Prostate gland (tissue), 2 donors: ENCODE measurements around the gene WWP2. TPM values are rescaled to one million over a fixed set of nuclear protein-coding genes. Genes with fewer than 3 reads are reported as not detected.

Source experiments
- DNase-seq: peaks from one replicate; pipeline ENCODE4 v3.0.0-alpha.2; 2019; ENCODE audit warnings: low spot score
- H3K27ac ChIP-seq, 2 donors: fragments of 200-600 bp; sonication (generic); 2 replicates each; pipeline ENCODE4 v1.5.1; 2017 to 2019
- H3K27me3 ChIP-seq: fragments of 200-600 bp; sonication (generic); replicated peaks from 2 replicates; pipeline ENCODE4 v1.5.1; 2019; ENCODE audit not compliant: insufficient read depth
- H3K36me3 ChIP-seq, 2 donors: fragments of 200-600 bp; sonication (generic); 1 replicate in 1 of 2; 2 replicates in 1 of 2; pipeline versions ENCODE4 v1.5.1 to v1.8.1; 2017 to 2019
- H3K4me1 ChIP-seq: fragments of 200-600 bp; sonication (generic); replicated peaks from 2 replicates; pipeline ENCODE4 v1.5.1; 2019
- H3K4me3 ChIP-seq, 2 donors: fragments of 200-600 bp; sonication (generic); 2 replicates each; pipeline ENCODE4 v1.5.1; 2017 to 2019
- H3K9me3 ChIP-seq: fragments of 200-600 bp; sonication (generic); 2 replicates; pipeline ENCODE4 v1.5.1; 2017
- CTCF ChIP-seq, 4 experiments: fragments of 200-600 bp in 2 of 4; fragments of 450-650 bp in 2 of 4; sonication (generic) in 2 of 4; IDR thresholded peaks; 1 replicate in 3 of 4; 2 replicates in 1 of 4; pipeline ENCODE4 v1.5.1; 2016 to 2019; ENCODE audit warnings: antibody characterized with exemption in 4 of 4, mild to moderate bottlenecking in 2 of 4, moderate library complexity in 2 of 4
- POLR2A ChIP-seq: fragments of 450-650 bp; IDR thresholded peaks from one replicate; pipeline ENCODE4 v1.6.1; 2016; ENCODE audit warnings: antibody characterized with exemption, mild to moderate bottlenecking
- POLR2AphosphoS5 ChIP-seq: sonication (generic); formaldehyde crosslinking; IDR thresholded peaks from one replicate; pipeline ENCODE4 v1.6.1; 2017; ENCODE audit warnings: antibody characterized with exemption
- WGBS: methylation state at CpG from one replicate; pipeline ENCODE4 v1.1.5; 2018; 5-methylcytosine and 5-hydroxymethylcytosine counted together
- intact Hi-C: fragments of 100-400 bp; cut with DNase I; formaldehyde crosslinking; loops from one replicate; pipeline ENCODE4 v1.14.2; 2022
- total RNA-seq, 2 donors: library from RNA; depleted of rRNA; stranded (reverse); fragments of >200 nt; gene quantifications; one replicate each; pipeline ENCODE4 v1.1.0, GENCODE V29; 2016

Gene WWP2
- total RNA-seq, 2 donors from 2014 or later: 30.9 to 66.3 TPM

- intact Hi-C loops: no loop called here
- H3K4me1 ChIP-seq: no peaks in the 10 kb centered on the region
- DNase-seq: no peak
- H3K27ac ChIP-seq: no peak overlapping the region
- no peaks in the 10 kb centered on the region for H3K9me3 ChIP-seq
- 64% methylated on average over 6 of the region's 6 CpGs for WGBS
- no peaks in the 10 kb centered on the region for H3K27me3 ChIP-seq
- no peaks in the 10 kb centered on the region for H3K36me3 ChIP-seq
- no peak for TF ChIP-seq CTCF (IDR thresholded peaks at IDR 0.05)
- TF ChIP-seq POLR2A: no peak
- no peak for TF ChIP-seq POLR2AphosphoS5
- H3K4me3 ChIP-seq: no peak overlapping the region
These were observed 83.0 kb downstream of the WWP2 start for GRCh38 chr16:69845181-69845580.

DNA sequence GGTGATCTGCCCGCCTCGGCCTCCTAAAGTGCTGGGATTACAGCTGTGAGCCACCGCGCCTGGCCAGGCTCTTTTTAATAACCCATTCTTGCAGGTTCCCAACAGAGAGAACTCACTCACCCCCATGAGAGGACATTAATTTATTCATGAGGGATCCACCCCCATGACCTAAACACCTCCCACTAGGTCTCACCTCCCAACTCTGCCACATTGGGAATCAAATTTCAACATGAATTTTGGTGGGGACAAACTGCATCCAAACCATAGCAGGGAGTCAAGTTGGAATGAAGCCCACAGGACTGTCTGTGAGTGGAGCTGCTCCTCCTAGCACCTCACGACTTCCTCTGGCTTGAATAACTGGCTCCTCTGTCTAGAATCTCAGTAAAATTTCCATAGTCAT, 85.5 kb downstream of the WWP2 start:
- TF ChIP-seq CTCF (IDR thresholded peaks at IDR 0.05) (no peak), POLR2AphosphoS5 (no peak), POLR2A (no peak)
- no peaks in the 10 kb centered on the region for H3K27me3 ChIP-seq
- H3K4me1 ChIP-seq: no peaks in the 10 kb centered on the region
- no peaks in the 10 kb centered on the region for H3K9me3 ChIP-seq
- H3K27ac ChIP-seq: no peak overlapping the region
- H3K36me3 ChIP-seq: no peaks in the 10 kb centered on the region
- no peak overlapping the region for H3K4me3 ChIP-seq
- WGBS: 84% methylated on average over 5 of the region's 5 CpGs
- no peak for DNase-seq
- intact Hi-C loops: no loop called here

- intact Hi-C loops: no loop called here
- peak overlapping the region; percentile 39 to 69 for H3K27ac ChIP-seq
- peak; percentile 74 for DNase-seq
- no peak overlapping the region for H3K4me3 ChIP-seq
- no peaks in the 10 kb centered on the region for H3K27me3 ChIP-seq
- WGBS: 8% methylated on average over 8 of the region's 8 CpGs
- no peaks in the 10 kb centered on the region for H3K9me3 ChIP-seq
- H3K36me3 ChIP-seq: no peaks in the 10 kb centered on the region
- H3K4me1 ChIP-seq: no peaks in the 10 kb centered on the region
- TF ChIP-seq POLR2A (no peak), POLR2AphosphoS5 (peak; percentile 75)
These were observed 86.8 kb downstream of the WWP2 start for GRCh38 chr16:69848637-69849545.

DNA sequence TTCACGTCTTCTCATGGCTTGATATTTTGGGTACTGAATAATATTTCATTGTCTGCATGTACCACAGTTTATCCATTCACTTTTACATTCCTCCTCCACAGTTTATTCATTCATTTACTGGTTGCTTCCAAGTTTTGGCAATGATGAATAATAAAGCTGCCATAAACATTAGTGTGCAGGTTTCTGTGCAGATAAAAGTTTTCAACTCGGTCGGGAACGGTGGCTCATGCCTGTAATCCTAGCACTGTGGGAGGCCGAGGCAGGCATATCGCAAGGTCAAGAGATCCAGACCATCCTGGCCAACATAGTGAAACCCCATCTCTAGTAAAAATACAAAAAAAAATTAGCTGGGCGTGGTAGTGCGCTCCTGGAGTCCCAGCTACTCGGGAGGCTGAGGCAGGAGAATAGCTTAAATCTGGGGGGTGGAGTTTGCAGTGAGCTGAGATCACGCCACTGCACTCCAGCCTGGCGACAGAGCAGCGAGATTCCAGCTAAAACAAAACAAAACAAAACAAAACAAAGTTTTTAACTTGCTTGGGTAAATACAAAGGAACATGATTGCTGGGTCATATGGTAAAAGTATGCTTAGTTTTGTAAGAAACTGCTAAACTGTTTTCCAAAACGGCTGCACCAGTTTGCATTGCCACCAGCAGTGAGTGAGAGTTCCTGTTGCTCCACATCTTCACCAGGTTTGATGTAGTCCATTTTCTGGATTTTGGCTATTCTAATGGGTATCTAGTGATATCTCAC, 89.5 kb downstream of the WWP2 start:
- intact Hi-C loops: no loop called here
- Histone ChIP-seq H3K27me3 (no peaks in the 10 kb centered on the region), H3K4me1 (no peaks in the 10 kb centered on the region), H3K27ac (no peak overlapping the region), H3K36me3 (no peaks in the 10 kb centered on the region), H3K4me3 (no peak overlapping the region), H3K9me3 (no peaks in the 10 kb centered on the region)
- no peak for DNase-seq
- TF ChIP-seq CTCF (IDR thresholded peaks at IDR 0.05) (no peak), POLR2A (no peak), POLR2AphosphoS5 (no peak)
- WGBS: 66% methylated on average over 13 of the region's 13 CpGs

- intact Hi-C loops: no loop called here
- Histone ChIP-seq H3K9me3 (no peaks in the 10 kb centered on the region), H3K4me1 (no peaks in the 10 kb centered on the region), H3K27me3 (no peaks in the 10 kb centered on the region), H3K27ac (no peak overlapping the region), H3K4me3 (no peak overlapping the region), H3K36me3 (no peaks in the 10 kb centered on the region)
- no peak for DNase-seq
- TF ChIP-seq CTCF (IDR thresholded peaks at IDR 0.05): no peak
- TF ChIP-seq POLR2A: no peak
- TF ChIP-seq POLR2AphosphoS5: no peak
- WGBS: 63% methylated on average over 4 of the region's 4 CpGs
These were observed 90.7 kb downstream of the WWP2 start for GRCh38 chr16:69852815-69853214.
